ENCODE measurements around the gene MRPL11.
"Not testable (repeated sequence)": the region's sequence is repeated elsewhere in the genome, so short reads cannot be mapped to it uniquely, and the experiment has no call there.

Gene MRPL11

GRCh38 chr11:66466225-66467033 is 27.8 kb upstream of the MRPL11 start, which contains the start of gene PELI3:
Gene PELI3, plus strand, starts transcription at chr11:66466905. Its CDS starts 1,224 bp downstream, at chr11:66468129.
- Histone ChIP-seq H3K4me3 (ENCODE audit: low read depth, low read length) (peak within 1 kb of the TSS; percentile 73), H3K9ac (ENCODE audit: low read depth, low read length) (peak within 1 kb of the TSS; percentile 32; the same call in 1 of the 2 replicates), H3K27ac (ENCODE audit: low read depth, low read length) (peak within 1 kb of the TSS; percentile 67), H3K4me1 (ENCODE audit: control insufficient read depth, insufficient read depth, low read length) (peaks cover 22% of the 10 kb centered on the region), H3K36me3 (ENCODE audit: control insufficient read depth, insufficient read depth, low read length) (peaks cover 2% of the 10 kb centered on the region; the same call in 1 of the 2 replicates), H3K27me3 (ENCODE audit: control insufficient read depth, insufficient read depth, low read length) (no peaks in the 10 kb centered on the region), H3K9me3 (ENCODE audit: control insufficient read depth, insufficient read depth, low read length) (peaks cover 8% of the 10 kb centered on the region; the same call in 1 of the 2 replicates)

DNA sequence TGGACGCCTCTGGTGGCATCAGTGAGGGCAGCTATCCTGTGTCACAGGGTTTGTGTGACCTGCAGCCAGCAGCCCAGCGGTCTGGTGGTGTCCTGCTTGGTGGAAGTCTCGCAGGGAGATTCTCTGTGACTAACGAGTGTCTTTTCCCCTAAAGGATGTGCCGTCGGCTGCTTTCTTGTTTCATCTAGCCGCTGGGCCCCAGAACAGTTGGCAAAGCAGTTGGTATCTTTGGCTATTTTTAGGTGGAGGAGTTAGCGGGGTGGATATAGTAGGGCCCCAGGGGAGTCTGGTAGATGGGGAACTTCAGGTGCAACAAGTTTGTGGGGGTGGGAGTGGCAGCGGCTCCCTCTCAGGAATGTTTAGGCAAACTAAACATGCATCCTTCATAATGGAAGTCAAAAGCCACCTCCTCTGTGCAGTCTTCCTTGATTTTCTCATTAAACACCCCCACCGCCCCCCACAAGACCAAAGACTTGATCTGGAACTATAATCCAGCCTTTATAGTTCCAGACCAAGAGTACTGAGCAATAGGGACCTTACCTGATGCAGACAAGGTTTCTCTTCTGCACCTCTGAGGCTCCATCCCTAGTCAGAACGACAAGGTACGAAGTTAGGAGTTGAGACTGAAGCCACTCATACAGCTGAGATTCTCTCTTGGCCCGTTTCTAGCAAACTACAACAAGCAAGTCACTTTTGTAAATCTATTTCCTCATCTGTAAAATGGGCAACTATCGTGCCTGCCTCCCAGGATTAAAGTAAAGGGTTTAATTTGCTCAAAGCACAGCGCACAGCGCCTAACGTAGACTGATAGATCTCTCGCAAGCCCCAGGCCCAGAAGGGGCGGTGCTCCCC is 27.0 kb upstream of the MRPL11 start:
- Histone ChIP-seq H3K27ac (ENCODE audit: low read depth, low read length) (no peak overlapping the region), H3K9ac (ENCODE audit: low read depth, low read length) (no peak overlapping the region)

DNA sequence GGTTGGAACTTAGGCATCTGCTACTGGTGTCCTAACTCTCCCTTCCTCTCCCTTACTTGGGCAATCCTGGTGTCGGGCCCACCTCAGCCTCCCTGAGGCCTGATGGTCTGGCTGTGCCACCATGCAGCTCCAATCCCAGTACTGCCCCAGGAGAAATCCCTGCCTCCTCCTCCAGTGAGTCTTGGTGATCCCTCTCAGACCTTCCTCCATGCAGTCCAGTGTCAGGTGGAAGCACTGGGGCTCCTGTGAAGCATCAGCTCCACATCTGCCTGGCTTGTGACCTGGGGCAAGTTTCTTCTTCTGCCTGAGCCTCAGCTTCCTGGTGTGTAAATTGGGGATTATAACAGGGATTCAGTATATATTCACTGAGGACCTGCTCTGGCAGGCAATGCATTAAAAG is 26.3 kb upstream of the MRPL11 start:
- H3K9me3 ChIP-seq (ENCODE audit: control insufficient read depth, insufficient read depth, low read length), result peaks cover 8% of the 10 kb centered on the region; the same call in 1 of the 2 replicates
- peaks cover 20% of the 10 kb centered on the region for H3K4me1 ChIP-seq (ENCODE audit: control insufficient read depth, insufficient read depth, low read length)
- H3K9ac ChIP-seq (ENCODE audit: low read depth, low read length), result no peak overlapping the region
- no peak overlapping the region; the same call in 1 of the 2 replicates for H3K4me3 ChIP-seq (ENCODE audit: low read depth, low read length)
- H3K27ac ChIP-seq (ENCODE audit: low read depth, low read length), result no peak overlapping the region
- no peaks in the 10 kb centered on the region for H3K27me3 ChIP-seq (ENCODE audit: control insufficient read depth, insufficient read depth, low read length)
- H3K36me3 ChIP-seq (ENCODE audit: control insufficient read depth, insufficient read depth, low read length), result no peaks in the 10 kb centered on the region

More for the DNA sequence above, 27.0 kb upstream of the MRPL11 start:
- Histone ChIP-seq H3K36me3 (ENCODE audit: control insufficient read depth, insufficient read depth, low read length) (no peaks in the 10 kb centered on the region), H3K27me3 (ENCODE audit: control insufficient read depth, insufficient read depth, low read length) (no peaks in the 10 kb centered on the region), H3K4me3 (ENCODE audit: low read depth, low read length) (peak overlapping the region; percentile 73), H3K9me3 (ENCODE audit: control insufficient read depth, insufficient read depth, low read length) (peaks cover 8% of the 10 kb centered on the region; the same call in 1 of the 2 replicates), H3K4me1 (ENCODE audit: control insufficient read depth, insufficient read depth, low read length) (peaks cover 22% of the 10 kb centered on the region)

DNA sequence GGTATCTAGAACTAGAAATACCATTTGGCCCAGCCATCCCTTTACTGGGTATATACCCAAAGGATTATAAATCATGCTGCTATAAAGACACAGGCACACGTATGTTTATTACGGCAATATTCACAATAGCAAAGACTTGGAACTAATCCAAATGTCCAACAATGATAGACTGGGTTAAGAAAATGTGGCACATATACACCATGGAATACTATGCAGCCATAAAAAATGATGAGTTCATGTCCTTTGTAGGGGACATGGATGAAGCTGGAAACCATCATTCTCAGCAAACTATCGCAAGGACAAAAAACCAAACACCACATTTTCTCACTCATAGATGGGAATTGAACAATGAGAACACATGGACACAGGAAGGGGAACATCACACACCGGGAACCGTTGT is 25.5 kb upstream of the MRPL11 start:
- not testable (repeated sequence) for H3K27ac ChIP-seq (ENCODE audit: low read depth, low read length); H3K4me3 ChIP-seq (ENCODE audit: low read depth, low read length); H3K27me3 ChIP-seq (ENCODE audit: control insufficient read depth, insufficient read depth, low read length); H3K36me3 ChIP-seq (ENCODE audit: control insufficient read depth, insufficient read depth, low read length); H3K9me3 ChIP-seq (ENCODE audit: control insufficient read depth, insufficient read depth, low read length); H3K9ac ChIP-seq (ENCODE audit: low read depth, low read length)
- peaks cover 16% of the 10 kb centered on the region for H3K4me1 ChIP-seq (ENCODE audit: control insufficient read depth, insufficient read depth, low read length)

DNA sequence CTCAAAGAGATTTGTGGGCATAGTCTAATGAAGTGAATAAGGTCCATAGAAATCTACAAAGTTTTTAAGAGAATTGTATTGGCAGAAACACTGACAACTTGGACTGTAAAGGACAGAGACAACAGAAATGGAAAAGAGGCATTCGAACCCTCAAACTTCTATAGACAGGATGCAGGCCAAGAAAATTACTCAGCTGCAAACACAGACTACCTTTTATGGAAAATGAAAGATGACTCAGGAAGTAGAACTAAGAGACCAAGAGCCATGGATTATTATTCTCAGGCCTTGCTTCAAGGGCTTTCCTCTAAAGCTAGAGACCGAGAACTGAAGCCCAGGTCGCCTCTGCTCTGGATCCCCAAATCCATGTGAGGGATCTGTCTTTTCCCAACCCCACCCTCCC is 24.3 kb upstream of the MRPL11 start:
- Histone ChIP-seq H3K9ac (ENCODE audit: low read depth, low read length) (no peak overlapping the region), H3K27me3 (ENCODE audit: control insufficient read depth, insufficient read depth, low read length) (no peaks in the 10 kb centered on the region), H3K27ac (ENCODE audit: low read depth, low read length) (no peak overlapping the region), H3K36me3 (ENCODE audit: control insufficient read depth, insufficient read depth, low read length) (no peaks in the 10 kb centered on the region), H3K4me1 (ENCODE audit: control insufficient read depth, insufficient read depth, low read length) (peaks cover 16% of the 10 kb centered on the region), H3K9me3 (ENCODE audit: control insufficient read depth, insufficient read depth, low read length) (peaks cover 8% of the 10 kb centered on the region; the same call in 1 of the 2 replicates), H3K4me3 (ENCODE audit: low read depth, low read length) (no peak overlapping the region)

DNA sequence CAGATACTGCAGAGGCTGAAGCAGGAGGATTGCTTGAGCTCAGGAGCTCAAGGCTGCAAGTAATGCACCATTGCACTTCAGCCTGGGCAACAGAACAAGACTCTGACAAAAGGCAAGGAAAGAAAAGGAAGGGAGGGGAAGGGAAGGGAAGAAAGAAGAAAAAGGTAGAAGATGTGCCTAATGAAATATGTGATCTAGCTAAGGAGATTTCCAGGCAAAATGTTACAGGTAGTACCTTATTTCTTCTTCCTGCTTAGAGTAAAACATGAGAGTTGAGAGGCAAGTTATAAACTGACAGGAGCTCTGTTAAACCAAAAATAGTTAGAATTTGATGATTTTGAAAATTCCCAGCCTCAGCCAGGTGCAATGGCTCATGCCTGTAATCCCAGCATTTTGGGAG is 23.4 kb upstream of the MRPL11 start:
- Histone ChIP-seq H3K36me3 (ENCODE audit: control insufficient read depth, insufficient read depth, low read length) (no peaks in the 10 kb centered on the region), H3K4me1 (ENCODE audit: control insufficient read depth, insufficient read depth, low read length) (peaks cover 13% of the 10 kb centered on the region), H3K9me3 (ENCODE audit: control insufficient read depth, insufficient read depth, low read length) (peaks cover 8% of the 10 kb centered on the region; the same call in 1 of the 2 replicates), H3K27ac (ENCODE audit: low read depth, low read length) (no peak overlapping the region), H3K9ac (ENCODE audit: low read depth, low read length) (no peak overlapping the region), H3K27me3 (ENCODE audit: control insufficient read depth, insufficient read depth, low read length) (no peaks in the 10 kb centered on the region), H3K4me3 (ENCODE audit: low read depth, low read length) (no peak overlapping the region)

- H3K36me3 ChIP-seq (ENCODE audit: control insufficient read depth, insufficient read depth, low read length), result no peaks in the 10 kb centered on the region
- no peak overlapping the region for H3K27ac ChIP-seq (ENCODE audit: low read depth, low read length)
- no peak overlapping the region for H3K9ac ChIP-seq (ENCODE audit: low read depth, low read length)
- no peaks in the 10 kb centered on the region for H3K4me1 ChIP-seq (ENCODE audit: control insufficient read depth, insufficient read depth, low read length)
- no peak overlapping the region for H3K4me3 ChIP-seq (ENCODE audit: low read depth, low read length)
- H3K9me3 ChIP-seq (ENCODE audit: control insufficient read depth, insufficient read depth, low read length), result peaks cover 8% of the 10 kb centered on the region; the same call in 1 of the 2 replicates
- H3K27me3 ChIP-seq (ENCODE audit: control insufficient read depth, insufficient read depth, low read length), result no peaks in the 10 kb centered on the region
Measured at GRCh38 chr11:66459138-66459778, 20.6 kb upstream of the MRPL11 start.

- Histone ChIP-seq H3K27me3 (ENCODE audit: control insufficient read depth, insufficient read depth, low read length) (no peaks in the 10 kb centered on the region), H3K9ac (ENCODE audit: low read depth, low read length) (no peak overlapping the region), H3K4me3 (ENCODE audit: low read depth, low read length) (no peak overlapping the region), H3K4me1 (ENCODE audit: control insufficient read depth, insufficient read depth, low read length) (no peaks in the 10 kb centered on the region), H3K36me3 (ENCODE audit: control insufficient read depth, insufficient read depth, low read length) (no peaks in the 10 kb centered on the region), H3K27ac (ENCODE audit: low read depth, low read length) (no peak overlapping the region), H3K9me3 (ENCODE audit: control insufficient read depth, insufficient read depth, low read length) (peaks cover 5% of the 10 kb centered on the region; the same call in 1 of the 2 replicates)
Measured at GRCh38 chr11:66457826-66458225, 19.2 kb upstream of the MRPL11 start.

DNA sequence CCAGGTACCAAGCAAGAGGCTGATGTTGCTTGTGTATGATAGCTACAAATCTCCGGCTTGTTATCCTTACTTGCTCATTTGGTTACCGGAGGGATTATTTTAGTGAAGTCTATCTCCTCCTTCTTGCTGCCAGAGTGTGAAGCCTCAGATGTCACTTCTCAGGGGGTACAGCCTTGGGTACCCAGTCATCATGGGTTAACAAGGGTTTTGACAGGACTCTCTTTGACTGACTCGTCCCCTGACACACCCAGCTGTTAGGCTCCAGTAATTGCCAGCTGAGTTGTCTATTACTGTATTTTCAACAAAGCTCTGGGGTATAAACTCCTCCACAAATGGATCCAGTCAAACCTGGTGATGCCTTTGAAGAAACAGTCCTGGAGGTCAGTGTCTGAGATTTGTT is 16.2 kb upstream of the MRPL11 start:
- Histone ChIP-seq H3K27me3 (ENCODE audit: control insufficient read depth, insufficient read depth, low read length) (no peaks in the 10 kb centered on the region), H3K9me3 (ENCODE audit: control insufficient read depth, insufficient read depth, low read length) (no peaks in the 10 kb centered on the region), H3K36me3 (ENCODE audit: control insufficient read depth, insufficient read depth, low read length) (no peaks in the 10 kb centered on the region), H3K27ac (ENCODE audit: low read depth, low read length) (no peak overlapping the region), H3K4me3 (ENCODE audit: low read depth, low read length) (no peak overlapping the region), H3K4me1 (ENCODE audit: control insufficient read depth, insufficient read depth, low read length) (no peaks in the 10 kb centered on the region), H3K9ac (ENCODE audit: low read depth, low read length) (no peak overlapping the region)

GRCh38 chr11:66454247-66454646 is 15.6 kb upstream of the MRPL11 start:
- Histone ChIP-seq H3K9ac (ENCODE audit: low read depth, low read length) (no peak overlapping the region), H3K27me3 (ENCODE audit: control insufficient read depth, insufficient read depth, low read length) (no peaks in the 10 kb centered on the region), H3K36me3 (ENCODE audit: control insufficient read depth, insufficient read depth, low read length) (no peaks in the 10 kb centered on the region), H3K4me3 (ENCODE audit: low read depth, low read length) (no peak overlapping the region), H3K27ac (ENCODE audit: low read depth, low read length) (no peak overlapping the region), H3K9me3 (ENCODE audit: control insufficient read depth, insufficient read depth, low read length) (no peaks in the 10 kb centered on the region), H3K4me1 (ENCODE audit: control insufficient read depth, insufficient read depth, low read length) (no peaks in the 10 kb centered on the region)
